ENCODE data around the gene VPS26B. TPM values are rescaled to one million over a fixed set of nuclear protein-coding genes. Genes with fewer than 3 reads are reported as not detected.

Gene VPS26B
- total and polyA plus RNA-seq, 8 donors = 42.5 to 64.8 (median 55.8) TPM

DNA sequence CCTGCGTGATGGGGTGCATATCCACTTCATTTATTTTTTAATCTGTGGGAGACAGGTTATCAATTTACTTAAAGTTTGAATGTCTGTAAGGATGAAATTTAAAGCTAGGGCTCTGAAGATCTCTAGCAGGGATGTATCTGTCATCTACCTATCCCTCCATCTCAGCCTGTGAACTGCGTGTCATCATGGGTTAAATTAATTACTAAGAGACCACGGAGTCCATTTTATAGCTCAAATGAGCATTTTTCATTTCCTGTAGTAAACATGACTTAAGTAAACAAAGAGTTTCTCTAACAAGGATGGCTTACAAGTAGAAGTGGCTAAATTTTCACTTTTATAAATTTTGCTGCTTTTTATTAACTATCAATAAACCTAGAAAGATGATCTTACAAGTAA, 48.8 kb downstream of the VPS26B start:
- Histone ChIP-seq H3K9me3 (no peaks in the 10 kb centered on the region), H3K4me3 (no peak overlapping the region), H3K4me1 (peaks cover 15 to 22% of the 10 kb centered on the region in 2 donors), H3K27ac (no peak overlapping the region), H3K36me3 (no peaks in the 10 kb centered on the region), H3K27me3 (peaks cover 58 to 87% of the 10 kb centered on the region in 2 donors)
- TF ChIP-seq, protein P1, sequence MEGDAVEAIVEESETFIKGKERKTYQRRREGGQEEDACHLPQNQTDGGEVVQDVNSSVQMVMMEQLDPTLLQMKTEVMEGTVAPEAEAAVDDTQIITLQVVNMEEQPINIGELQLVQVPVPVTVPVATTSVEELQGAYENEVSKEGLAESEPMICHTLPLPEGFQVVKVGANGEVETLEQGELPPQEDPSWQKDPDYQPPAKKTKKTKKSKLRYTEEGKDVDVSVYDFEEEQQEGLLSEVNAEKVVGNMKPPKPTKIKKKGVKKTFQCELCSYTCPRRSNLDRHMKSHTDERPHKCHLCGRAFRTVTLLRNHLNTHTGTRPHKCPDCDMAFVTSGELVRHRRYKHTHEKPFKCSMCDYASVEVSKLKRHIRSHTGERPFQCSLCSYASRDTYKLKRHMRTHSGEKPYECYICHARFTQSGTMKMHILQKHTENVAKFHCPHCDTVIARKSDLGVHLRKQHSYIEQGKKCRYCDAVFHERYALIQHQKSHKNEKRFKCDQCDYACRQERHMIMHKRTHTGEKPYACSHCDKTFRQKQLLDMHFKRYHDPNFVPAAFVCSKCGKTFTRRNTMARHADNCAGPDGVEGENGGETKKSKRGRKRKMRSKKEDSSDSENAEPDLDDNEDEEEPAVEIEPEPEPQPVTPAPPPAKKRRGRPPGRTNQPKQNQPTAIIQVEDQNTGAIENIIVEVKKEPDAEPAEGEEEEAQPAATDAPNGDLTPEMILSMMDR (IDR thresholded peaks at IDR 0.05) = no peak
- intact Hi-C loops (cut with DNase I) = no loop called here
- DNase-seq = no peak
- ATAC-seq = no peak

DNA sequence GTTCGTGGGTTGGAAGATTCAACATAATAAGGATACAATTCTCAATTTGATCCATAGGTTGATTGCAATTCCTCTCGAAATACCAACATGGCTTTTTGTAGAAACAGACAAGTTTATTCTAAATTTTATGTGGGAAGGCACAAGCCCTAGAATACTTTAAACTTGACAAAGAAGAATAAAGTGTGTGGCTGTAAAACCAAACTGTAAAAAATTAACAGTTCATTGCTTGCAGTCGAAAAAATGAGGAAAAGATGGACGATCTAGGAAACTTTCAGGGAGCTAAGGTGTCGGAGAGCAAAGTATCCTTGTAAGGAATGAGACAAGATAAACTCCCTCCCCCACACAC, 50.7 kb downstream of the VPS26B start:
- ATAC-seq (no peak), DNase-seq (no peak)
- Histone ChIP-seq H3K4me1 (peaks cover 15 to 22% of the 10 kb centered on the region in 2 donors), H3K9me3 (no peaks in the 10 kb centered on the region), H3K4me3 (no peak overlapping the region), H3K27me3 (peaks cover 71 to 100% of the 10 kb centered on the region in 2 donors), H3K36me3 (no peaks in the 10 kb centered on the region), H3K27ac (no peak overlapping the region)
- TF ChIP-seq, protein P1 (IDR thresholded peaks at IDR 0.05) = no peak
- intact Hi-C loops (cut with DNase I) = no loop called here

DNA sequence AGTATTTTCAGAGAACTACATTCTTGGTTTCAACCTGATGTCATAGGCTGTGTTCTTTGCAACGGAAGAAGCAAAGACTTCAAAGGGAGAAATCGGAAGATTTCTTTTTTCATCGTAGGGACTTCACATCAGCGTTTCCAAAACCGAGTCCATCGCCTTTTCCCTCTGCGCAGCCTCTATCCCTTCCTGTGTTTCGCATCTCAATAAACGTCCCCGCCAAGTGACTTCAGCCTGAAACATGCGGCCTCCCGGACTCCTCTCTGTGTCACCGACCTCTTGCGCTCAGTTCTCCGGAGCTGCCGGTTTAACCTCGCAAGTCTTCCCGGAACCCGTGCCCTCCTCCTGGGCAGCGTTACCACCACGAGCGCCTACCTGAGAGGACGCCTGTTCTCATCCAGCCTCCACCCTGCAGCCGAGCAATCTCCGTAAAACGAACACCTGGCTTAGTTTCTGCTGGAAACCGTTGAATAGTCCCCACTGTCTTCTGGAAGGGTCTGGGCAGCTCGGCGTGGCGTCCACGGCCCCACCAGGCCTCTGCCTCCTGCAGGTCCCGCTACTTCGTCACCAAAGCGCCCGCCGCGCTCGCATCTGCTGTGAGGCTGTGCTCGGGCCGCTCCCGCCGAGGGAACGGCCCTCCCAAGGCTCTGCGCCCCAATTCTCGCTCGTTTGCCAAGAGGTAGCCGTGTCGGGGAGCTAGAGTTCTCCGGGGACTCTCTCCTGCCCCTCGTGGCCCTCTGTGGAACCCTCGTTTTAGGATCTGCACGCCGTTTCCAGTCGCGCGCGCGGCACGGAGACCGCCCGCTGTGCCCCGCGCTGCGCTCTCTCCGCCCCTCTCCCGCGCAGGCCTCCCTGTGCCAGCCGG, 51.3 kb downstream of the VPS26B start, which contains the start of gene GLB1L3:
TSS of gene GLB1L3 (plus strand) at position 846 of the 862 bp plus-strand sequence. CDS start 362 bp downstream, outside the sequence.
- Histone ChIP-seq H3K27ac (no peak within 1 kb of the TSS), H3K4me3 (peak within 1 kb of the TSS; percentile 8 to 29), H3K4me1 (peaks cover 15 to 22% of the 10 kb centered on the region in 2 donors), H3K27me3 (peaks cover 71 to 100% of the 10 kb centered on the region in 2 donors), H3K9me3 (no peaks in the 10 kb centered on the region), H3K36me3 (no peaks in the 10 kb centered on the region)
- ATAC-seq (peak; percentile 69), DNase-seq (peak in 1 of 4 donors; percentile 26)
- intact Hi-C loops (cut with DNase I) = no loop called here
- TF ChIP-seq, protein P1 (IDR thresholded peaks at IDR 0.05) = peak in 1 of 2 donors; percentile 25

GRCh38 chr11:134276396-134277182, 52.1 kb downstream of the VPS26B start:
- TF ChIP-seq, protein P1 (IDR thresholded peaks at IDR 0.05) = no peak
- Histone ChIP-seq H3K27me3 (peaks cover 71 to 98% of the 10 kb centered on the region in 2 donors), H3K4me3 (peak overlapping the region; percentile 8 to 29), H3K9me3 (no peaks in the 10 kb centered on the region), H3K36me3 (no peaks in the 10 kb centered on the region), H3K27ac (no peak overlapping the region), H3K4me1 (peaks cover 15 to 22% of the 10 kb centered on the region in 2 donors)
- ATAC-seq (peak; percentile 59), DNase-seq (no peak)
- intact Hi-C loops (cut with DNase I) = no loop called here
